Endothelial cell of umbilical vein (primary cell): ENCODE measurements around the gene ACTN3.

ENCODE experiments used
- CTCF ChIP-seq, 2 donors: IDR thresholded peaks; 1 replicate in 1 of 2; 2 replicates in 1 of 2; pipeline ENCODE4 v1.5.1; 2011; ENCODE audit warnings: low read length in 2 of 2, mild to moderate bottlenecking in 2 of 2, moderate library complexity in 2 of 2, control low read depth in 1 of 2, inconsistent platforms in 1 of 2, low read depth in 1 of 2; ENCODE audit not compliant: insufficient read depth in 1 of 2; ENCODE audit errors: extremely low read depth in 1 of 2
- POLR2A ChIP-seq: IDR thresholded peaks from 2 replicates; pipeline ENCODE4 v1.6.1; 2012; ENCODE audit warnings: low read depth, mild to moderate bottlenecking, control low read depth, low read length

GRCh38 chr11:66497206-66497605 lies 49.5 kb upstream of the ACTN3 start:
- TF ChIP-seq CTCF (IDR thresholded peaks at IDR 0.05; ENCODE audit: extremely low read depth in 1 of 2, insufficient read depth in 1 of 2, low read depth in 1 of 2, low read length in 2 of 2): no peak
- TF ChIP-seq POLR2A: no peak
